ENCODE measurements around the gene FOXC2.

FOXC2 gene

DNA sequence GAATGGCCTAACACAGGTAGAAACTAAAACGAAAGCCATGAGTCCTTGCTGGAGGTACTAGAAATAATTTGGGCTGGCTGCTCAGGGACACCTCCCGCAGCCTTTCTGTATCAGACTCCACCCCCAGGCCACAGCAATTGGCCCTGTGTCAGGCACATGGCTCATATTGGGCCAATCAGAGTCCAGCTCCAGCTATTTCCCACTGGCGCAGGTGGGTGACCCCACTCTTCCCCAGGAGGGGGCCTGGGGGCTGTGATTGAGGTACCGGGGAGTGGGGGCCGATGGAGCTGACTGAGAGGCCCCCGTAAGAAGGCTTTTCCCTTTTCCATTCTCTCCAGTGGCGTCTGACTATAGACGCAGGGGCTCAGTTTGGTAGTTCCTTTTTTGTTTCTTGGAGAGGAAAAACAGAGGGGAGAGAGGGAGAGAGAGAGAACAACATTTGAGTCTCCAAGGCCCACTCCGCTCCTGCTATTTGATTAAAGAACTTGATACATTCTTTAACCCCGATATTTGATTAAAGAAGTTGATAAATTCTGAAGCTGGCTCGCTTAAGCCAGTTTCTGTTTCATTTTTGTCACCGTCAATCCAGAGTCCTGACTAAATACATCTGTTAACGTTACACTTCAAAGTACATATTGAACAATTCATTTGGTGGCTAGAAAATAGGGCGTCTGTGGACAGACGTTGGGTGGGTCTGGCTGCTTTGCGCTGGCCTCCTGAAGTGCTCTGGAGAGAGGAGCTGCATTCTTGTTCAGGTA lies 38.0 kb downstream of the FOXC2 start:
- in situ Hi-C loops (cut with MboI; ENCODE audit: low pct_unique_long_range_greater_than_20kb, low sequenced_read_pairs, unreplicated experiment) = no loop called here
- DNase-seq (ENCODE audit: low spot score) = peak; percentile 52
- TF ChIP-seq, protein P1, sequence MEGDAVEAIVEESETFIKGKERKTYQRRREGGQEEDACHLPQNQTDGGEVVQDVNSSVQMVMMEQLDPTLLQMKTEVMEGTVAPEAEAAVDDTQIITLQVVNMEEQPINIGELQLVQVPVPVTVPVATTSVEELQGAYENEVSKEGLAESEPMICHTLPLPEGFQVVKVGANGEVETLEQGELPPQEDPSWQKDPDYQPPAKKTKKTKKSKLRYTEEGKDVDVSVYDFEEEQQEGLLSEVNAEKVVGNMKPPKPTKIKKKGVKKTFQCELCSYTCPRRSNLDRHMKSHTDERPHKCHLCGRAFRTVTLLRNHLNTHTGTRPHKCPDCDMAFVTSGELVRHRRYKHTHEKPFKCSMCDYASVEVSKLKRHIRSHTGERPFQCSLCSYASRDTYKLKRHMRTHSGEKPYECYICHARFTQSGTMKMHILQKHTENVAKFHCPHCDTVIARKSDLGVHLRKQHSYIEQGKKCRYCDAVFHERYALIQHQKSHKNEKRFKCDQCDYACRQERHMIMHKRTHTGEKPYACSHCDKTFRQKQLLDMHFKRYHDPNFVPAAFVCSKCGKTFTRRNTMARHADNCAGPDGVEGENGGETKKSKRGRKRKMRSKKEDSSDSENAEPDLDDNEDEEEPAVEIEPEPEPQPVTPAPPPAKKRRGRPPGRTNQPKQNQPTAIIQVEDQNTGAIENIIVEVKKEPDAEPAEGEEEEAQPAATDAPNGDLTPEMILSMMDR (IDR thresholded peaks at IDR 0.05; ENCODE audit: extremely low read depth, insufficient read depth, missing control alignments) = no peak

DNA sequence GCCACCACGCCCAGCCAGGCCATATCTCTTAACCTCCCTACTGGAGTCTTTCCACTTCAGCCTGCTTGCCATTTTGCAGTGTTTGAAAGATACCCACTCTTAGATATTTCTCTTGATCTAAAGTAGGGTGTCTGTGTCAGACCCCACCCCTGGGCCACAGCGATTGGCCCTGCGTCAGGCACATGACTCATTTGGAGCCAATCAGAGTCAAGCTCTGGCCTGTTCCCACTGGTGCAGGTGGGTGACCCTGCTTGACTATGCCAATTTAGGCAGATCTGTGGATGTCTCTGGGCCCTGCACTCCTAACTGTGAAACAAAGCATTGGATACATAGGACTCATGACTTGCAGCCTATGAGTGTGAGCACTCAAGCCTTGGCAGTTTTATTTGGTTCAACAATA lies 39.3 kb downstream of the FOXC2 start:
- TF ChIP-seq, protein P1 (IDR thresholded peaks at IDR 0.05; ENCODE audit: extremely low read depth, insufficient read depth, missing control alignments) = no peak
- in situ Hi-C loops (cut with MboI; ENCODE audit: low pct_unique_long_range_greater_than_20kb, low sequenced_read_pairs, unreplicated experiment) = no loop called here
- no peak for DNase-seq (ENCODE audit: low spot score)

DNA sequence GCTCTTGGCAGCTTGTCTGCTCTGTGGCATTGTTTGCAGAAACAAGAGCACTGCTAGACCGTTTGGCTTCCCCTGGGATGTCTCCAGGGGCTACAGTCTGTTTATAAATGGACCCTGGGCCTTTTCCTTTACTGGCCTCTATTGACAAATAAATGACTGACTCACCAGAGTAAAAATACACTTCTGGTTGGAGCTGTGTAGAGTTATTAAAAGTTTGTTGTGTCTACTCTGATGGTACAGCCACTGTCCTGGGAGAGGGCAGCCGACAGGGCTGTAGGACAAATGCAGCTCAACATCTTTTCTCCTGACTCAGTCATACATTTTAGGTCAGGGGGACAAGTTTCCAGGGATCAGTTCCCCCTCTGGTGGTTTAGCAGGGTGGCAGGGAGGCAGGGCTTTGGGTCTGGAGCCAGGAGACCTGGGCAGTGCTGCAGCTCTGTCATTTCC lies 41.7 kb downstream of the FOXC2 start:
- DNase-seq (ENCODE audit: low spot score) = no peak
- TF ChIP-seq, protein P1 (IDR thresholded peaks at IDR 0.05; ENCODE audit: extremely low read depth, insufficient read depth, missing control alignments) = no peak
- in situ Hi-C loops (cut with MboI; ENCODE audit: low pct_unique_long_range_greater_than_20kb, low sequenced_read_pairs, unreplicated experiment) = no loop called here

DNA sequence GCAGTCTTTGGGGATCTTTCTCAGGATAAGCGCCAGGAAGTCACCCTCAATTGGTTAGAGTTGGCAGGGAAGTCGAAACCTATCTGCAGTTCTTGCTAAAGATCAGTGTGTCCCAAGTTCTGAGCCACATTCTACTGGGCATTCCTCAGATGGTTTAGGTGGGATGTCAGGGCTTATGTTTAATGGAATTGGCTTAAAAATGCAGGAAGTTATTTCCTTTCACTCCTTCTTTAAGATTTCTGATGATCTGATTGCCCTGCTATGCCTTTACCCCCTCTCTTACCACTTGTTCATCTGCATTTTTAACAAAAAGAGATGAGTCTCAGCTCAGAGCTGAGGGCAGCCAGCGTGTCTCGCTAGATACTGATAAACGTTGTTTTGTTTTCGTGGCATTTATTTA lies 42.5 kb downstream of the FOXC2 start:
- TF ChIP-seq, protein P1 (IDR thresholded peaks at IDR 0.05; ENCODE audit: extremely low read depth, insufficient read depth, missing control alignments) = no peak
- no peak for DNase-seq (ENCODE audit: low spot score)
- in situ Hi-C loops (cut with MboI; ENCODE audit: low pct_unique_long_range_greater_than_20kb, low sequenced_read_pairs, unreplicated experiment) = no loop called here

DNA sequence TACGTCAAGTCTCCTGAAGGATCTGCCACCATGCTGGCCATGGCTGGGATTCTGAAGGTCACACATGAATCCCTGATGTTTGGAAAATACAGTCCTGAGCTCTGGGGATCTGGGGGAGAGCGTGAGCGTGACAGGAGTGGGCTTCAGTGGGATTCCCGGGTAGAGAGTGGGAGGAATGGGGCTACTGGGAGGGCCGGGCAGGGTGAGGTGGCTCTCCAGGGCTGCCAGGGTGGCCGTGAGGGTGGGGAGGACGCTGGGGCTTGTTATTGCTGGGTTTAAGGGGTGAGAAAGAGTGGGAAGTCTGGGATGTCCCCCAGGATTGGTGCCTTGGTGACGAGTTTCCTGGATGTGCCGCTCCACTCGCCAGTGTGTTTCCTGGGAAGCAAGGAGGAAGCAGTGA lies 43.0 kb downstream of the FOXC2 start:
- TF ChIP-seq, protein P1 (IDR thresholded peaks at IDR 0.05; ENCODE audit: extremely low read depth, insufficient read depth, missing control alignments) = no peak
- DNase-seq (ENCODE audit: low spot score) = no peak
- in situ Hi-C loops (cut with MboI; ENCODE audit: low pct_unique_long_range_greater_than_20kb, low sequenced_read_pairs, unreplicated experiment) = no loop called here

DNA sequence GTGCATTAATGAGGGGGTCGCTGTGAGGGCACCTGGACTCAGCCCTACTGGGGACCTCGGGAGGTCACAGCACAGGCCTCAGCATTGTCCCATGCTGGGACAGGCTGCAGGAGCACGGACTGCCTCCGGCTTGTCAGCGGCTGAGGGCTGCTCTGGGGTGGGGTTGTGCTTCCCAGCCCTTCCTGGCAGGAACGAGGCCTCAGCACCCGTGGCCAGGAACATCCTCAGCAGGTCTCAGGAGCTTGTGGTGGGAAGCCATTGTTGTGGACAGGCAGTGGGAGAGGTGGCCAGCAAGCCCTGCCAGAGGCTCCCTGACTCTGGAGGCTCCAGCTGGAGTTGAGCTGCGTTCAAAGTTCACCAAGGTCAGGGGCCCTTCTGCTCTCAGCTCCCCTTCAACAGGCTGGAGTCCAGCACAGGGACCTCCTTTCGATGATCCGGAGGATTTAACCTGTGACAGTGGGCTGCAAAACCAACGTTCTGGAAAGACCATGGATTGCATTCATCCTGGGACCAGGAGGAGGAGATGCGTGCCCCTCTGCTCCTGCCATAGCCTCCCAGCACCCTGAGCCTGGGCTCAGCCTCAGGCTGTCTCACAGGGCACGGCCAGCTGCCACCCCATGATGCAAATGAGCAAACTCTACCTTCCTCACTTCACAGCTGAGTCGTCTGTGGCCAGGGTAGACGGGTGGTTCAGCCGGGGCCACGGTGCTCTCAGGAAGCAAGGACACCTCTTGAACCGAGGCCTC lies 44.3 kb downstream of the FOXC2 start:
- in situ Hi-C loops (cut with MboI; ENCODE audit: low pct_unique_long_range_greater_than_20kb, low sequenced_read_pairs, unreplicated experiment) = no loop called here
- no peak for DNase-seq (ENCODE audit: low spot score)
- TF ChIP-seq, protein P1 (IDR thresholded peaks at IDR 0.05; ENCODE audit: extremely low read depth, insufficient read depth, missing control alignments) = no peak
